Adrenal gland (tissue), 12 donors: Measurements from ENCODE around the gene MAN1A1. TPM values are rescaled to one million over a fixed set of nuclear protein-coding genes. Genes with fewer than 3 reads are reported as not detected.
A peak's percentile ranks its signal among the peaks of the same experiment; 100 is the strongest.

Source experiments
- DNase-seq, 7 donors: peaks; one replicate each; pipeline ENCODE4 v3.0.0-alpha.2; 2019 to 2020
- H3K27ac ChIP-seq, 5 donors: fragments of 200-600 bp; sonication (generic) in 4 of 5; 1 replicate in 3 of 5; 2 replicates in 2 of 5; pipeline versions ENCODE4 v1.5.1 to v1.8.0; 2016 to 2020; ENCODE audit warnings: mild to moderate bottlenecking in 1 of 5
- H3K27me3 ChIP-seq: fragments of 200-600 bp; 2 replicates; pipeline ENCODE4 v1.8.0; 2021
- H3K36me3 ChIP-seq, 2 donors: fragments of 200-600 bp; replicated peaks in 1 of 2; 1 replicate in 1 of 2; 2 replicates in 1 of 2; pipeline versions ENCODE4 v1.5.1 to v1.8.0; 2018 to 2022
- H3K4me1 ChIP-seq, 2 donors: fragments of 200-600 bp; replicated peaks in 1 of 2; 1 replicate in 1 of 2; 2 replicates in 1 of 2; pipeline versions ENCODE4 v1.5.1 to v1.8.0; 2018 to 2021
- H3K4me3 ChIP-seq, 4 donors: fragments of 200-600 bp; sonication (generic) in 3 of 4; one replicate each; pipeline ENCODE4 v1.5.1; 2016 to 2018
- H3K9me3 ChIP-seq, 3 donors: fragments of 200-600 bp; sonication (generic) in 1 of 3; replicated peaks in 1 of 3; 1 replicate in 2 of 3; 2 replicates in 1 of 3; pipeline versions ENCODE4 v1.5.1 to v1.8.0; 2016 to 2021
- POLR2A ChIP-seq, 2 donors: fragments of 450-650 bp; IDR thresholded peaks; one replicate each; pipeline ENCODE4 v1.6.1; 2017; ENCODE audit warnings: antibody characterized with exemption in 2 of 2, mild to moderate bottlenecking in 2 of 2, moderate library complexity in 1 of 2
- WGBS, 4 donors: extraction: QIAGEN DNeasy Blood & Tissue Kit in 2 of 4; methylation state at CpG; one replicate each; pipeline versions ENCODE4 v1.1.5 to v1.1.7; 2013 to 2017; 5-methylcytosine and 5-hydroxymethylcytosine counted together
- intact Hi-C, 2 donors: fragments of 100-400 bp; cut with DNase I; formaldehyde crosslinking; loops; one replicate each; pipeline versions ENCODE4 v1.14.1 to v1.15.0; 2022 to 2023
- polyA plus RNA-seq, 3 donors: library from polyadenylated mRNA; stranded (reverse); fragments of 200-250 nt in 2 of 3; fragments of 350-450 nt in 1 of 3; fragmentation: Illumina TruSeq in 1 of 3; extraction: RNeasy Lipid Tissue Mini Kit (QIAGEN cat#74804) in 1 of 3; gene quantifications; one replicate each; pipeline ENCODE4 v1.2.3, GENCODE V29; 2013 to 2014
- total RNA-seq, 9 donors: library from RNA; depleted of rRNA in 4 of 9; stranded (reverse); fragments of >200 nt in 4 of 9; fragments of 120-200 nt in 1 of 9; fragmentation: NEBNext Ultra II Directional in 1 of 9; extraction: Animal tissue kit (Norgen Biotek cat#: 25700) in 1 of 9; gene quantifications; one replicate each; pipeline versions ENCODE4 v1.1.0 to v1.2.4, GENCODE V29; 2013 to 2023
- TF ChIP-seq, protein P1 (sequence below), 6 experiments: fragments of 450-650 bp in 4 of 6; fragments of 200-600 bp in 2 of 6; sonication (generic) in 1 of 6; IDR thresholded peaks; 1 replicate in 5 of 6; 2 replicates in 1 of 6; pipeline versions ENCODE4 v1.5.1 to v1.8.0; 2016 to 2021; ENCODE audit warnings: antibody characterized with exemption in 6 of 6, mild to moderate bottlenecking in 2 of 6, moderate library complexity in 1 of 6
- donor health status: healthy with polysubstance abuse.
- donor health status: Bipolar disorder and iron deficiency.
- donor health status: DM: yes; HTN: yes; CAD: no.
- donor health status: DM: no; HTN: no; CAD: no.
- donor health status: DM: no; HTN: no; CAD: no.
- donor health status: DM: yes; HTN: yes; CAD: no.

MAN1A1 gene
- total and polyA plus RNA-seq, 12 donors = 11.1 to 178 (median 108) TPM

GRCh38 chr6:119140196-119141140, 209.1 kb downstream of the MAN1A1 start:
- H3K27me3 ChIP-seq = no peaks in the 10 kb centered on the region
- H3K4me1 ChIP-seq = peaks cover 6 to 8% of the 10 kb centered on the region in 2 donors
- TF ChIP-seq, protein P1, sequence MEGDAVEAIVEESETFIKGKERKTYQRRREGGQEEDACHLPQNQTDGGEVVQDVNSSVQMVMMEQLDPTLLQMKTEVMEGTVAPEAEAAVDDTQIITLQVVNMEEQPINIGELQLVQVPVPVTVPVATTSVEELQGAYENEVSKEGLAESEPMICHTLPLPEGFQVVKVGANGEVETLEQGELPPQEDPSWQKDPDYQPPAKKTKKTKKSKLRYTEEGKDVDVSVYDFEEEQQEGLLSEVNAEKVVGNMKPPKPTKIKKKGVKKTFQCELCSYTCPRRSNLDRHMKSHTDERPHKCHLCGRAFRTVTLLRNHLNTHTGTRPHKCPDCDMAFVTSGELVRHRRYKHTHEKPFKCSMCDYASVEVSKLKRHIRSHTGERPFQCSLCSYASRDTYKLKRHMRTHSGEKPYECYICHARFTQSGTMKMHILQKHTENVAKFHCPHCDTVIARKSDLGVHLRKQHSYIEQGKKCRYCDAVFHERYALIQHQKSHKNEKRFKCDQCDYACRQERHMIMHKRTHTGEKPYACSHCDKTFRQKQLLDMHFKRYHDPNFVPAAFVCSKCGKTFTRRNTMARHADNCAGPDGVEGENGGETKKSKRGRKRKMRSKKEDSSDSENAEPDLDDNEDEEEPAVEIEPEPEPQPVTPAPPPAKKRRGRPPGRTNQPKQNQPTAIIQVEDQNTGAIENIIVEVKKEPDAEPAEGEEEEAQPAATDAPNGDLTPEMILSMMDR (IDR thresholded peaks at IDR 0.05) = no peak
- no peak overlapping the region for H3K4me3 ChIP-seq
- no peaks in the 10 kb centered on the region for H3K36me3 ChIP-seq
- no peaks in the 10 kb centered on the region for H3K9me3 ChIP-seq
- 71 to 75% (median 74%) methylated on average over 12 of the region's 12 CpGs for WGBS, 4 donors
- DNase-seq = no peak
- no peak overlapping the region for H3K27ac ChIP-seq
- intact Hi-C loops = loop anchor here in 1 of 2 donors (10.0 kb wide), 1 partner anchor 834 kb away; no protein-coding TSS in a partner anchor

DNA sequence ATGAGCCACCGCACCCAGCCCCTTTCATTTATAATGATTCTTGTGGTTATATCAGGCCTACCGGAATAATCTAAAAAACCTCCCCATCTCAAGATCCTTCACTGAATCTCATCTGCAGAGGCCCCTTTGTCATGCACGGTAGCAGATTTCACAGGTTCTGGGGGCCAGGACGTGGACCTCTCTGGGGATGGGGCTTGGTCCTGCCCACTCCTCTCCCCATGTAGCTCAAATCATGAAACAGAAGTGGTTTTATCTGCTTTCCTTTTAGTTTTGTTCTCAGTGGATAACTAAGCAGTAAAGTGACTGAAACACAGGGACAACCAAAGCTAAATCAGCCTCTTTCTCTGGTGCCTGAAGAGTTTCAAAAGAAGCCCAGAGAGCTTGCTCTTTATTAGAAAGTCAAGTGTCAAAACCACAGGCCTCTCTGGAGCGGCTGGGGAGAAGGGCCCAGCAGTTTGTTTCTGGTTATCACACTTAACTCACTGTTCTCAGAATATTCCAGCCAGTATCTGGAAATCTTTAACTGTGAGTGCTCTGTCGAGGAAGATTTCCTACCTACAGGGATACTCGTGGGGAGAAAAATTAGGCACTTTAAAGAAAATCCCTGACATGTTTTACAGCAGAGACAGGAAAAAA, 210.5 kb downstream of the MAN1A1 start:
- no peaks in the 10 kb centered on the region for H3K9me3 ChIP-seq
- TF ChIP-seq, protein P1 (IDR thresholded peaks at IDR 0.05) = no peak
- TF ChIP-seq POLR2A (IDR thresholded peaks at IDR 0.05) = no peak
- H3K4me1 ChIP-seq = peaks cover 6 to 8% of the 10 kb centered on the region in 2 donors
- no peak overlapping the region for H3K4me3 ChIP-seq
- no peaks in the 10 kb centered on the region for H3K27me3 ChIP-seq
- no peak overlapping the region for H3K27ac ChIP-seq
- H3K36me3 ChIP-seq = no peaks in the 10 kb centered on the region
- DNase-seq = no peak
- intact Hi-C loops = no loop called here
- 77 to 85% (median 81%) methylated on average over 7 of the region's 7 CpGs for WGBS, 4 donors

GRCh38 chr6:119137194-119138072, 212.1 kb downstream of the MAN1A1 start:
- H3K4me1 ChIP-seq = peaks cover 6 to 8% of the 10 kb centered on the region in 2 donors
- peak overlapping the region in 1 of 5 donors; percentile 5 for H3K27ac ChIP-seq
- WGBS, 4 donors = 50 to 61% (median 58%) methylated on average over 5 of the region's 5 CpGs
- no peaks in the 10 kb centered on the region for H3K27me3 ChIP-seq
- no peak overlapping the region for H3K4me3 ChIP-seq
- peak in 6 of 7 donors; percentile 46 to 64 (median 54) for DNase-seq
- TF ChIP-seq POLR2A (IDR thresholded peaks at IDR 0.05) = no peak
- TF ChIP-seq, protein P1 (IDR thresholded peaks at IDR 0.05) = no peak
- no peaks in the 10 kb centered on the region for H3K36me3 ChIP-seq
- intact Hi-C loops = no loop called here
- H3K9me3 ChIP-seq = no peaks in the 10 kb centered on the region
